SK-N-SH treated with all-trans-retinoic acid at 6 μM for 48 hours (cell line): ENCODE results near the gene TANGO6.

Source experiments
- ATAC-seq: fragments of 200-7000 bp; cut with Tn5 transposase; 3 replicates; pipeline ENCODE4 v1.9.1; 2020; ENCODE audit warnings: mild to moderate bottlenecking, moderate library complexity
- ARNTL ChIP-seq: fragments of 450-650 bp; formaldehyde crosslinking; IDR thresholded peaks from 2 replicates; pipeline ENCODE4 v1.5.0; 2020; ENCODE audit warnings: low read depth, mild to moderate bottlenecking, moderate library complexity, borderline replicate concordance
- BACH2 ChIP-seq: fragments of 250-450 bp; sonication (Bioruptor Pico); IDR thresholded peaks from 2 replicates; pipeline ENCODE4 v1.9.0; 2021; ENCODE audit warnings: mild to moderate bottlenecking, borderline replicate concordance
- CSDC2 ChIP-seq: fragments of 250-450 bp; sonication (Bioruptor Pico); IDR thresholded peaks from 2 replicates; pipeline ENCODE4 v1.5.0; 2020; ENCODE audit warnings: mild to moderate bottlenecking, moderate library complexity
- ESRRG ChIP-seq: fragments of 250-450 bp; sonication (Bioruptor Pico); IDR thresholded peaks from 2 replicates; pipeline ENCODE4 v1.6.1; 2021; ENCODE audit warnings: mild to moderate bottlenecking
- GLIS3 ChIP-seq: fragments of 250-450 bp; sonication (Bioruptor Pico); IDR thresholded peaks from 2 replicates; pipeline ENCODE4 v1.5.0; 2020; ENCODE audit warnings: mild to moderate bottlenecking, moderate library complexity
- ISL1 ChIP-seq: fragments of 250-450 bp; sonication (Bioruptor Pico); IDR thresholded peaks from 2 replicates; pipeline ENCODE4 v2.1.2; 2022; ENCODE audit warnings: mild to moderate bottlenecking, moderate library complexity
- OSR1 ChIP-seq: fragments of 250-450 bp; sonication (Bioruptor Pico); IDR thresholded peaks from 2 replicates; pipeline ENCODE4 v1.8.0; 2022; ENCODE audit warnings: moderate library complexity, mild to moderate bottlenecking, inconsistent platforms
- PPARA ChIP-seq: fragments of 250-450 bp; sonication (Bioruptor Pico); IDR thresholded peaks from 2 replicates; pipeline ENCODE4 v1.5.0; 2020; ENCODE audit warnings: mild to moderate bottlenecking, borderline replicate concordance
- RARB ChIP-seq: fragments of 250-450 bp; sonication (Bioruptor Pico); IDR thresholded peaks from 2 replicates; pipeline ENCODE4 v1.8.0; 2021; ENCODE audit warnings: mild to moderate bottlenecking, moderate library complexity
- TCF4 ChIP-seq: fragments of 250-450 bp; sonication (Bioruptor Pico); IDR thresholded peaks from 2 replicates; pipeline ENCODE4 v1.8.0; 2021; ENCODE audit warnings: mild to moderate bottlenecking, moderate library complexity, borderline replicate concordance
- ZC3H10 ChIP-seq: fragments of 250-450 bp; sonication (Bioruptor Pico); IDR thresholded peaks from 2 replicates; pipeline ENCODE4 v1.5.1; 2021; ENCODE audit warnings: mild to moderate bottlenecking, moderate library complexity
- ZFP3 ChIP-seq: fragments of 250-450 bp; sonication (Bioruptor Pico); IDR thresholded peaks from 2 replicates; pipeline ENCODE4 v1.5.0; 2020; ENCODE audit warnings: mild to moderate bottlenecking, moderate library complexity
- ZFP30 ChIP-seq: fragments of 450-650 bp; formaldehyde crosslinking; IDR thresholded peaks from 2 replicates; pipeline ENCODE4 v1.5.0; 2022; ENCODE audit warnings: mild to moderate bottlenecking, moderate library complexity
- ZNF565 ChIP-seq: fragments of 450-650 bp; formaldehyde crosslinking; conservative IDR thresholded peaks from 2 replicates; pipeline ENCODE4 v1.5.0; 2020; ENCODE audit warnings: low read depth, mild to moderate bottlenecking, moderate library complexity
- ZNF70 ChIP-seq: fragments of 450-650 bp; formaldehyde crosslinking; IDR thresholded peaks from 2 replicates; pipeline ENCODE4 v1.5.0; 2020; ENCODE audit warnings: mild to moderate bottlenecking, moderate library complexity
- ZNF8 ChIP-seq: fragments of 450-650 bp; formaldehyde crosslinking; IDR thresholded peaks from 2 replicates; pipeline ENCODE4 v1.5.0; 2020; ENCODE audit warnings: mild to moderate bottlenecking, moderate library complexity
- TF ChIP-seq, protein P1 (sequence below): fragments of 250-450 bp; sonication (Bioruptor Pico); IDR thresholded peaks from 2 replicates; pipeline ENCODE4 v1.5.0; 2020; ENCODE audit warnings: mild to moderate bottlenecking, moderate library complexity
- TF ChIP-seq, protein P2 (sequence below): fragments of 250-450 bp; sonication (Bioruptor Pico); IDR thresholded peaks from 2 replicates; pipeline ENCODE4 v1.8.0; 2021; ENCODE audit warnings: low read depth, mild to moderate bottlenecking, moderate library complexity, borderline replicate concordance
- TF ChIP-seq, protein P3 (sequence below): fragments of 250-450 bp; sonication (Bioruptor Pico); IDR thresholded peaks from 2 replicates; pipeline ENCODE4 v1.5.1; 2020; ENCODE audit warnings: low read depth, mild to moderate bottlenecking, moderate library complexity
- TF ChIP-seq, protein P4 (sequence below): fragments of 250-450 bp; sonication (Bioruptor Pico); IDR thresholded peaks from 2 replicates; pipeline ENCODE4 v1.8.0; 2020; ENCODE audit warnings: mild to moderate bottlenecking, moderate library complexity, borderline replicate concordance

Gene TANGO6

DNA sequence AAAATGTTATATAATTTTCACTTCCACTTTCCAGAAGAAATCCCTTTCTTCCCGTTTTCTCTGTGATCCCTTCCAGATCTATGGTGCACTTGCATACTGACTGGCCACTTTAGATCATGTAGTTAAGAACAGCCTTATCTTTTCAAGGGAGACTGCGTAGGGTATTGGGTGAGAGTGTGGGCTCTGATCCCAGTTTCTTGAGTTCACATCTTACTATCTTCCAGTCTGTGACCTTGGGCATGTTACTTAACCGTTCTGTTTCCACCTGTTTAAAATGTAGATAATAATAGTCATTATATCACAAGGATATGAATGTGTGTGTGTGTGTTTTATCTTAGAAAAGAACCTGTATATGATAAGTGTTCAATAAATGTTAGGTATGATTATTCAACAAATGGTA is 83.7 kb downstream of the TANGO6 start (continued):
- TF ChIP-seq, protein P1, sequence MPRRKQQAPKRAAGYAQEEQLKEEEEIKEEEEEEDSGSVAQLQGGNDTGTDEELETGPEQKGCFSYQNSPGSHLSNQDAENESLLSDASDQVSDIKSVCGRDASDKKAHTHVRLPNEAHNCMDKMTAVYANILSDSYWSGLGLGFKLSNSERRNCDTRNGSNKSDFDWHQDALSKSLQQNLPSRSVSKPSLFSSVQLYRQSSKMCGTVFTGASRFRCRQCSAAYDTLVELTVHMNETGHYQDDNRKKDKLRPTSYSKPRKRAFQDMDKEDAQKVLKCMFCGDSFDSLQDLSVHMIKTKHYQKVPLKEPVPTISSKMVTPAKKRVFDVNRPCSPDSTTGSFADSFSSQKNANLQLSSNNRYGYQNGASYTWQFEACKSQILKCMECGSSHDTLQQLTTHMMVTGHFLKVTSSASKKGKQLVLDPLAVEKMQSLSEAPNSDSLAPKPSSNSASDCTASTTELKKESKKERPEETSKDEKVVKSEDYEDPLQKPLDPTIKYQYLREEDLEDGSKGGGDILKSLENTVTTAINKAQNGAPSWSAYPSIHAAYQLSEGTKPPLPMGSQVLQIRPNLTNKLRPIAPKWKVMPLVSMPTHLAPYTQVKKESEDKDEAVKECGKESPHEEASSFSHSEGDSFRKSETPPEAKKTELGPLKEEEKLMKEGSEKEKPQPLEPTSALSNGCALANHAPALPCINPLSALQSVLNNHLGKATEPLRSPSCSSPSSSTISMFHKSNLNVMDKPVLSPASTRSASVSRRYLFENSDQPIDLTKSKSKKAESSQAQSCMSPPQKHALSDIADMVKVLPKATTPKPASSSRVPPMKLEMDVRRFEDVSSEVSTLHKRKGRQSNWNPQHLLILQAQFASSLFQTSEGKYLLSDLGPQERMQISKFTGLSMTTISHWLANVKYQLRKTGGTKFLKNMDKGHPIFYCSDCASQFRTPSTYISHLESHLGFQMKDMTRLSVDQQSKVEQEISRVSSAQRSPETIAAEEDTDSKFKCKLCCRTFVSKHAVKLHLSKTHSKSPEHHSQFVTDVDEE: no peak
- TF ChIP-seq, protein P2, sequence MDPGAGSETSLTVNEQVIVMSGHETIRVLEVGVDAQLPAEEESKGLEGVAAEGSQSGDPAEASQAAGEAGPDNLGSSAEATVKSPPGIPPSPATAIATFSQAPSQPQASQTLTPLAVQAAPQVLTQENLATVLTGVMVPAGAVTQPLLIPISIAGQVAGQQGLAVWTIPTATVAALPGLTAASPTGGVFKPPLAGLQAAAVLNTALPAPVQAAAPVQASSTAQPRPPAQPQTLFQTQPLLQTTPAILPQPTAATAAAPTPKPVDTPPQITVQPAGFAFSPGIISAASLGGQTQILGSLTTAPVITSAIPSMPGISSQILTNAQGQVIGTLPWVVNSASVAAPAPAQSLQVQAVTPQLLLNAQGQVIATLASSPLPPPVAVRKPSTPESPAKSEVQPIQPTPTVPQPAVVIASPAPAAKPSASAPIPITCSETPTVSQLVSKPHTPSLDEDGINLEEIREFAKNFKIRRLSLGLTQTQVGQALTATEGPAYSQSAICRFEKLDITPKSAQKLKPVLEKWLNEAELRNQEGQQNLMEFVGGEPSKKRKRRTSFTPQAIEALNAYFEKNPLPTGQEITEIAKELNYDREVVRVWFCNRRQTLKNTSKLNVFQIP (CRISPR knock-in tag): no peak

DNA sequence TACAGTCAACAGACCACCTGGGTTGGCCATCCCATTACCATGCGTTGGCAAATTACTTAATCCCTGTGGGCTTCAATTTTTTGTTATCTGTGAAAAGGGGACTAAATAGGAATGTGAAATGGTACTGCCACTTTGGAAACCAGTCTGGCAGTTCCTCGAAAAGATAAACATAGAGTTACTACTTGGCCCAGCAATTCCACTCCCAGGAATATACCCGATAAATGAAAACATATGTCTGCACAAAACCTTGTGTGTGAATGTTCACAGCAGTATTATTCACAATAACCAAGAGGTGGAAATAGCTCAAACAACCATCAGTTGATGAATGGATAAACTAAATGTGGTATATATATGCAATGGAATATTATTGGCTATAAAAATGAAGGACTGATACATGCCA is 87.9 kb downstream of the TANGO6 start:
- no peak for ATAC-seq
- TF ChIP-seq ARNTL (CRISPR knock-in tag) (no peak), CSDC2 (CRISPR knock-in tag) (no peak), ZNF565 (no peak), RARB (no peak), OSR1 (no peak), ZNF70 (CRISPR knock-in tag) (no peak), ISL1 (CRISPR knock-in tag) (no peak), ZFP3 (no peak)

DNA sequence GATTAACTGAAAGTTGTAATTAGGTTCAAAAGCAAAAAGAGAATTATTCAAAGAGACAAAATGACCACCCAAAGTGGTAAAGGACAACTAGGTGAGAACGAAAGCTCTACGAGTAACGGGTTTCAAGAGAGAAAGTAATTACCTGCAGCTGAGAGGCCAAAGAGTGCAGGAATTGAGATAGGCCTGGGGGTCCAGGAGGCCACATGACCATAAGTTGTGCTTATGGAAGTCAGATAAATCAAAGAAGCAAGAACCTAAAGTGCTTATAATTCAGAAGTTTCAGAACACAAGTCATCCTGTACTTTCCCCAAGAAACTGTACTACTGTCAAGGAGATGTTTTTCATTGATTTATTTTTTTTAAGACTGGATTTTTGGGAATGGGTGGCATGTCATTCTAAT is 91.1 kb downstream of the TANGO6 start:
- no peak for ATAC-seq

DNA sequence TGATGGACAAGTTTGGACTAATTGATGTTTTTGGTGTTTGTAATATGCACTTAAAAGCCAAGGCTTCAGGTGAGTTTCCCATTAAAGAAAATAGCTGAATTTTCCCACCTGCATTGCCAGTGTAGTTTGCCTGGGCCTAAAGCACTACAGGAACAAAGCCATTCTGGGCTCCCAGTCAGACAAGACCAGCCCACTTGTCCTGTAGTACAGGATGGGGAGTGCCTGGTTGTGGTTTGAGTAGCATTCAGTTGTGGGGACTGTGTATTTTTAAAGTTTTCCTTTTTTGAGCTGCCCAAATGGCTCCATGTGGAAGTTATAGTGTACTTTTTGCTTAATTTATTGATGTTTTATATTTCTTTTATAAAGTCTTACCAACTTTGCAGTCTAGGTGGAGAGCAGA is 91.7 kb downstream of the TANGO6 start:
- no peak for TF ChIP-seq BACH2 (CRISPR knock-in tag)
- TF ChIP-seq ARNTL (CRISPR knock-in tag): no peak
- TF ChIP-seq ZNF70 (CRISPR knock-in tag): no peak
- TF ChIP-seq ZNF8 (CRISPR knock-in tag): no peak
- TF ChIP-seq PPARA (CRISPR knock-in tag): no peak
- no peak for TF ChIP-seq ZNF565
- no peak for TF ChIP-seq ESRRG
- TF ChIP-seq ZC3H10 (CRISPR knock-in tag): no peak
- no peak for TF ChIP-seq ZFP3
- TF ChIP-seq OSR1: no peak
- no peak for TF ChIP-seq ISL1 (CRISPR knock-in tag)
- TF ChIP-seq, protein P3, sequence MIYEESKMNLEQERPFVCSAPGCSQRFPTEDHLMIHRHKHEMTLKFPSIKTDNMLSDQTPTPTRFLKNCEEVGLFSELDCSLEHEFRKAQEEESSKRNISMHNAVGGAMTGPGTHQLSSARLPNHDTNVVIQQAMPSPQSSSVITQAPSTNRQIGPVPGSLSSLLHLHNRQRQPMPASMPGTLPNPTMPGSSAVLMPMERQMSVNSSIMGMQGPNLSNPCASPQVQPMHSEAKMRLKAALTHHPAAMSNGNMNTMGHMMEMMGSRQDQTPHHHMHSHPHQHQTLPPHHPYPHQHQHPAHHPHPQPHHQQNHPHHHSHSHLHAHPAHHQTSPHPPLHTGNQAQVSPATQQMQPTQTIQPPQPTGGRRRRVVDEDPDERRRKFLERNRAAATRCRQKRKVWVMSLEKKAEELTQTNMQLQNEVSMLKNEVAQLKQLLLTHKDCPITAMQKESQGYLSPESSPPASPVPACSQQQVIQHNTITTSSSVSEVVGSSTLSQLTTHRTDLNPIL (CRISPR knock-in tag): no peak
- TF ChIP-seq GLIS3 (CRISPR knock-in tag): no peak
- TF ChIP-seq, protein P1: no peak
- TF ChIP-seq, protein P4, sequence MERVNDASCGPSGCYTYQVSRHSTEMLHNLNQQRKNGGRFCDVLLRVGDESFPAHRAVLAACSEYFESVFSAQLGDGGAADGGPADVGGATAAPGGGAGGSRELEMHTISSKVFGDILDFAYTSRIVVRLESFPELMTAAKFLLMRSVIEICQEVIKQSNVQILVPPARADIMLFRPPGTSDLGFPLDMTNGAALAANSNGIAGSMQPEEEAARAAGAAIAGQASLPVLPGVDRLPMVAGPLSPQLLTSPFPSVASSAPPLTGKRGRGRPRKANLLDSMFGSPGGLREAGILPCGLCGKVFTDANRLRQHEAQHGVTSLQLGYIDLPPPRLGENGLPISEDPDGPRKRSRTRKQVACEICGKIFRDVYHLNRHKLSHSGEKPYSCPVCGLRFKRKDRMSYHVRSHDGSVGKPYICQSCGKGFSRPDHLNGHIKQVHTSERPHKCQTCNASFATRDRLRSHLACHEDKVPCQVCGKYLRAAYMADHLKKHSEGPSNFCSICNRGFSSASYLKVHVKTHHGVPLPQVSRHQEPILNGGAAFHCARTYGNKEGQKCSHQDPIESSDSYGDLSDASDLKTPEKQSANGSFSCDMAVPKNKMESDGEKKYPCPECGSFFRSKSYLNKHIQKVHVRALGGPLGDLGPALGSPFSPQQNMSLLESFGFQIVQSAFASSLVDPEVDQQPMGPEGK: no peak
- no peak for TF ChIP-seq ZFP30 (CRISPR knock-in tag)
- TF ChIP-seq, all 23 proteins: peak for 0
- no peak for ATAC-seq

More for the DNA sequence above, 91.1 kb downstream of the TANGO6 start:
- no peak for TF ChIP-seq RARB
- TF ChIP-seq, protein P4: no peak
- TF ChIP-seq ZNF565: no peak
- no peak for TF ChIP-seq PPARA (CRISPR knock-in tag)
- TF ChIP-seq ARNTL (CRISPR knock-in tag): no peak
- TF ChIP-seq OSR1: no peak
- no peak for TF ChIP-seq TCF4
- no peak for TF ChIP-seq ZFP30 (CRISPR knock-in tag)
